ENCODE data around the gene ZNF24. TPM values are rescaled to one million over a fixed set of nuclear protein-coding genes. Genes with fewer than 3 reads are reported as not detected.

ZNF24 gene
- total and polyA plus RNA-seq, 2 experiments from 2014 or later = 23.6 to 32.3 TPM

- WGBS, 2 experiments (ENCODE audit: low coverage in 1 of 2, low lambda C conversion rate in 2 of 2, missing lambda C conversion rate in 2 of 2) = 1% methylated on average over 40 to 41 of the region's 41 CpGs
- in situ Hi-C loops (cut with MboI) = no loop called here
- Histone ChIP-seq H3K4me3 (peak within 1 kb of the TSS; percentile 97), H3K9me3 (ENCODE audit: low read depth) (no peaks in the 10 kb centered on the region), H3K27me3 (replicated peaks; ENCODE audit: insufficient read depth) (no peaks in the 10 kb centered on the region), H2AFZ (peak within 1 kb of the TSS; percentile 94), H3K36me3 (ENCODE audit: low read depth) (peaks cover 6% of the 10 kb centered on the region), H3K4me2 (ENCODE audit: unreplicated experiment) (peak within 1 kb of the TSS; percentile 86), H4K20me1 (ENCODE audit: insufficient read depth) (no peaks in the 10 kb centered on the region), H3K9ac (peak within 1 kb of the TSS; percentile 95), H3K27ac (peak within 1 kb of the TSS; percentile 70), H3K79me2 (ENCODE audit: insufficient read depth) (peaks cover 98% of the 10 kb centered on the region), H3F3A (ENCODE audit: insufficient read depth) (peaks cover 6% of the 10 kb centered on the region; the same call in 1 of the 2 replicates), H3K9me2 (ENCODE audit: insufficient read depth) (no peaks in the 10 kb centered on the region), H3K4me1 (ENCODE audit: insufficient read depth) (peaks cover 11% of the 10 kb centered on the region)
- TF ChIP-seq EZH2 (IDR thresholded peaks at IDR 0.05; ENCODE audit: insufficient read depth, poor library complexity, severe bottlenecking) = no peak
- DNase-seq = peak; percentile 96
Measured at GRCh38 chr18:35290094-35290735, 54.0 kb downstream of the ZNF24 start, which contains the start of gene ZSCAN30. ZSCAN30 (minus strand) TSS chr18:35290229; CDS start chr18:35264352, 25,877 bp downstream.

- in situ Hi-C loops (cut with MboI) = no loop called here
- H4K20me1 ChIP-seq (ENCODE audit: insufficient read depth) = no peaks in the 10 kb centered on the region
- H2AFZ ChIP-seq = peak overlapping the region; percentile 94
- H3K79me2 ChIP-seq (ENCODE audit: insufficient read depth) = peaks cover 98% of the 10 kb centered on the region
- H3K4me2 ChIP-seq (ENCODE audit: unreplicated experiment) = peak overlapping the region; percentile 86
- peaks cover 11% of the 10 kb centered on the region for H3K4me1 ChIP-seq (ENCODE audit: insufficient read depth)
- peak overlapping the region; percentile 70 for H3K27ac ChIP-seq
- peak overlapping the region; percentile 95 for H3K9ac ChIP-seq
- H3K4me3 ChIP-seq = peak overlapping the region; percentile 97
- H3K27me3 ChIP-seq (replicated peaks; ENCODE audit: insufficient read depth) = no peaks in the 10 kb centered on the region
- no peaks in the 10 kb centered on the region for H3K9me2 ChIP-seq (ENCODE audit: insufficient read depth)
- 1 to 2% methylated on average over 8 of the region's 8 CpGs for WGBS, 2 experiments (ENCODE audit: low coverage in 1 of 2, low lambda C conversion rate in 2 of 2, missing lambda C conversion rate in 2 of 2)
- no peaks in the 10 kb centered on the region for H3K9me3 ChIP-seq (ENCODE audit: low read depth)
- H3K36me3 ChIP-seq (ENCODE audit: low read depth) = peaks cover 1% of the 10 kb centered on the region
- peaks cover 6% of the 10 kb centered on the region; the same call in 1 of the 2 replicates for H3F3A ChIP-seq (ENCODE audit: insufficient read depth)
- TF ChIP-seq EZH2phosphoT487 (IDR thresholded peaks at IDR 0.05; ENCODE audit: insufficient read depth, low read depth) = no peak
- TF ChIP-seq EZH2 (IDR thresholded peaks at IDR 0.05; ENCODE audit: insufficient read depth, poor library complexity, severe bottlenecking) = no peak
- no peak for DNase-seq
Measured at GRCh38 chr18:35289727-35290093, 54.5 kb downstream of the ZNF24 start.

- Histone ChIP-seq H3K4me3 (peak overlapping the region; percentile 97), H2AFZ (peak overlapping the region; percentile 94), H3K4me2 (ENCODE audit: unreplicated experiment) (peak overlapping the region; percentile 86), H3K4me1 (ENCODE audit: insufficient read depth) (peaks cover 11% of the 10 kb centered on the region), H3K27ac (peak overlapping the region; percentile 70), H3K9ac (peak overlapping the region; percentile 95), H3F3A (ENCODE audit: insufficient read depth) (peaks cover 6% of the 10 kb centered on the region; the same call in 1 of the 2 replicates), H3K36me3 (ENCODE audit: low read depth) (no peaks in the 10 kb centered on the region), H4K20me1 (ENCODE audit: insufficient read depth) (no peaks in the 10 kb centered on the region), H3K9me2 (ENCODE audit: insufficient read depth) (no peaks in the 10 kb centered on the region), H3K79me2 (ENCODE audit: insufficient read depth) (peaks cover 98% of the 10 kb centered on the region), H3K9me3 (ENCODE audit: low read depth) (no peaks in the 10 kb centered on the region), H3K27me3 (replicated peaks; ENCODE audit: insufficient read depth) (no peaks in the 10 kb centered on the region)
- no peak for TF ChIP-seq EZH2phosphoT487 (IDR thresholded peaks at IDR 0.05; ENCODE audit: insufficient read depth, low read depth)
- TF ChIP-seq EZH2 (IDR thresholded peaks at IDR 0.05; ENCODE audit: insufficient read depth, poor library complexity, severe bottlenecking) = no peak
- WGBS, 2 experiments (ENCODE audit: low coverage in 1 of 2, low lambda C conversion rate in 2 of 2, missing lambda C conversion rate in 2 of 2) = 1 to 2% methylated on average over 6 of the region's 6 CpGs
- peak; percentile 58 for DNase-seq
- in situ Hi-C loops (cut with MboI) = no loop called here
Measured at GRCh38 chr18:35289293-35289692, 54.9 kb downstream of the ZNF24 start.

GRCh38 chr18:35284841-35285240, 59.4 kb downstream of the ZNF24 start:
- Histone ChIP-seq H3K9me2 (ENCODE audit: insufficient read depth) (no peaks in the 10 kb centered on the region), H3K4me1 (ENCODE audit: insufficient read depth) (peaks cover 15% of the 10 kb centered on the region), H4K20me1 (ENCODE audit: insufficient read depth) (no peaks in the 10 kb centered on the region), H3K79me2 (ENCODE audit: insufficient read depth) (peaks cover 89% of the 10 kb centered on the region), H3K9ac (no peak overlapping the region), H3K4me2 (ENCODE audit: unreplicated experiment) (no peak overlapping the region), H3K27me3 (replicated peaks; ENCODE audit: insufficient read depth) (no peaks in the 10 kb centered on the region), H3K27ac (no peak overlapping the region), H3F3A (ENCODE audit: insufficient read depth) (peaks cover 26% of the 10 kb centered on the region), H3K9me3 (ENCODE audit: low read depth) (no peaks in the 10 kb centered on the region), H3K36me3 (ENCODE audit: low read depth) (no peaks in the 10 kb centered on the region), H2AFZ (no peak overlapping the region), H3K4me3 (no peak overlapping the region)
- no peak for TF ChIP-seq EZH2phosphoT487 (IDR thresholded peaks at IDR 0.05; ENCODE audit: insufficient read depth, low read depth)
- TF ChIP-seq EZH2 (IDR thresholded peaks at IDR 0.05; ENCODE audit: insufficient read depth, poor library complexity, severe bottlenecking) = no peak
- 50 to 65% methylated on average over 3 of the region's 3 CpGs for WGBS, 2 experiments (ENCODE audit: low coverage in 1 of 2, low lambda C conversion rate in 2 of 2, missing lambda C conversion rate in 2 of 2)
- DNase-seq = no peak
- in situ Hi-C loops (cut with MboI) = no loop called here
